Kidney capillary endothelial cell (primary cell): ENCODE data around the gene TMEM120B.

Experiments
- DNase-seq: peaks from one replicate; pipeline ENCODE4 v3.0.0-alpha.2; 2018; ENCODE audit warnings: low spot score

Gene TMEM120B

DNA sequence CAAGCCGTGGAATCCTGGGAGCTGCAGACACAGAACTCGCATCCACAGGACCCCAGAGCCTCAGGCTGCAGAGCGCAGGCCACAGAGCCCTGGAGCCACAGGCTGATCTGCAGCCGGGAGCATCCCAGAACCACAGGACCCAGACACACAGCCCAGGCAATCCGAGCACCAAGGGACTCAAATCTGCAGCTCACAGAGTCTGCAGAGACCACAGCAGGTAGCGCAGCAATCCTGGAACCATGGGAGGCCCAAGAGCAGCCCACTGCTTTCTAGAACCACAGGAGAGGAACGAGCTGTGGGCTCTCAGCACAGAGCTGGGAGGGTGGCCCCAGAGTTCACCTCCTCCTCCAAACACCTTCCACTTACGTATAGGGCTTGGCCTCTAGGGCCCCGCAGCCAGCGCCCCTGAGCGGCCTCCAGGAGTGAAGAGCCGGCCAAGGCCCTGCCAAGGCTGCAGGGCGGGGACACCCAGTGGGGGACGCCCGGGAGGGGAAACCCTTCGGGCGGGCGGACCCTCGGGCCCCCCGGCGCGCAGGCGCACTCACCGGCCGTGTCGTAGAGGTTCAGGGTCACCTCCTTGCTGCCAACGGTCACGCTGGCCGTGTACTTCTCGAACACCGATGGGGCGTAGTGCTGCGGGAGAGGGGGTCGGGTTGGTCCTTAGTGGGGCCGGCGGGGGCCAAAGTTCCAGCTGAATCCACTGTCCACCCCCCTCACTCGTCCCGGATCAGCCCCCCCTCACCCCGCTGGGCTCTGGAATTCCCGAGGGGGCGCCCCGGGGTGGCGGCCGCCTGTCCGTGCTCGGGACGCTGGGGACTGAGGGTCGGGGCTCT is 80.3 kb downstream of the TMEM120B start:
- no peak for DNase-seq

DNA sequence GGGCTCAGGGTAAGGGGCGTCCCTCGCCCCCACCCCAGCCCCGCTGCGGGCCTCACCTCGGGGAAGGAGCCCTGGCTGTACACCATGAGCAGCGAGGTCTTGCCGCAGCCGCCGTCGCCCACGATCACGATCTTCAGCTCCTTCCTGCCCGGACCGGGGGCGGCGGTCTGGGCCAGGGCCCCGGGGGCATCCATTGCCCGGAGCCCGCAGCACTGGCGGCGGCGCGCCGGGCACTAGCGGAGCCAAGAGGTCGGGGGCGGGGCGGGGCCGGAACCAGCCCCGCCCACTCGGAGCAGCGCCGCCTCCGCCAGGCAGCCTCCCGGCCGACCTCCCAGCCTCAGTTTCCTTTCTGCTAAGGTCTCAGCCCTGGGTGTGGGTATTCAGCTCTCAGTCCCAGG is 80.9 kb downstream of the TMEM120B start, which contains the start of gene RHOF:
TSS of gene RHOF (minus strand) at position 249 of the 398 bp plus-strand sequence. CDS start at position 194, 55 bp downstream.
- DNase-seq, result no peak

DNA sequence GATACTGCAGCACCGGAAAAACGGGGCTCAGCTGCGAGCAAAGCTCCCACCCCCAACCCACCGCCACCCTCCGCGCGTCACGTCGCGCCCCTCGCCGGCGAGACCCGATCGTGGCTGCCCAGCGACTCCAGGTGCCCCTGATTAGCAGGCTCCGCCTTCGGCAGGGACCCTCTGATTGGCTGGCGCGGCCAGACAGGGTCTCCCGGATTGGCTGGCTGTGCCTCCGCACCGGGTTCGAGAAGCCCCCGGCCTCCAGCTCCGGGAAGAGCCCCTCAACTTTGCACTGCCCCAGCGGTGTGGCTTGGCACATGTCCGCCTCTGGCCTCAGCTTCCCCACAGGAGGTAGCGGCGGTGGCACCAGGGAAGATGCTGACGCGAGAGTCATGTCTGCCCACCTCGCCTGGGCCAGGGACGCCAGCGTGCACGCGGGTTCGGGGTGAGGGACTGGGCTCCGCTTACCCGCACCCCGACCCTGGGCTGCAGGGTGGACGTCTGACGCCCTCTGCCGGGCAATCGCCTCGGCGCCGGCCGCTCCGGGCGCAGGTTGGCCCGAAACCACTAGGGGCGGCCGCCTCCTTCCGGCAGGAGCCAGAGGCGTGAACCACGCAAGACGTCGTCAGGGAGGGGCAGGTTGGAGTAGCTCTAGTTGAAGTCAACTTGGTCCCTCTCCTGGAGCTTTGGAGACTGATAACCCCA is 81.4 kb downstream of the TMEM120B start:
- DNase-seq, result peak; percentile 94

DNA sequence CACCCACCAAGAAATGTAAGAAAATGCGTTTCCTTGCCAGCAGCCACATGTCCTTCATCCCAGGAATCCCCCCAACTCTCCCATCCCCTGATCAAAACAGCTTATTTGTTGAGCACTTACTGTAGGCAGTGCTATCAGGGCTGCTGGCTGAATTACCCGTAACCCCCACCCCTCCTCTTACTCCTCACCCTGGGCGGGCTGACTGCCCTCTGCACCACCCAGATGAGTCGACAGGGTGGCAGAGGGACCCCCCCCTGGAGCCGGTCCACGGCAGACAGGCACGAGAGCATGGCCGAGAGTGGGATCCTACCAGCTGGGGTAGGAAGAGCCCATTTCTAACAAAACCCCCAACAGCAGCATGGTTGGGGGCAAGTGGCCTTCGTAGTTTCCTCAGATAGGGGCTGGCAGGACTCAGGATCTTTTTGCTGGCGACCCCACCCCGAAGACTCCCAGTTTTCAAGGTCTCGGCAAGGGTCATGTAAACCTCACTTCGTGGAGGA is 82.0 kb downstream of the TMEM120B start:
- no peak for DNase-seq

DNA sequence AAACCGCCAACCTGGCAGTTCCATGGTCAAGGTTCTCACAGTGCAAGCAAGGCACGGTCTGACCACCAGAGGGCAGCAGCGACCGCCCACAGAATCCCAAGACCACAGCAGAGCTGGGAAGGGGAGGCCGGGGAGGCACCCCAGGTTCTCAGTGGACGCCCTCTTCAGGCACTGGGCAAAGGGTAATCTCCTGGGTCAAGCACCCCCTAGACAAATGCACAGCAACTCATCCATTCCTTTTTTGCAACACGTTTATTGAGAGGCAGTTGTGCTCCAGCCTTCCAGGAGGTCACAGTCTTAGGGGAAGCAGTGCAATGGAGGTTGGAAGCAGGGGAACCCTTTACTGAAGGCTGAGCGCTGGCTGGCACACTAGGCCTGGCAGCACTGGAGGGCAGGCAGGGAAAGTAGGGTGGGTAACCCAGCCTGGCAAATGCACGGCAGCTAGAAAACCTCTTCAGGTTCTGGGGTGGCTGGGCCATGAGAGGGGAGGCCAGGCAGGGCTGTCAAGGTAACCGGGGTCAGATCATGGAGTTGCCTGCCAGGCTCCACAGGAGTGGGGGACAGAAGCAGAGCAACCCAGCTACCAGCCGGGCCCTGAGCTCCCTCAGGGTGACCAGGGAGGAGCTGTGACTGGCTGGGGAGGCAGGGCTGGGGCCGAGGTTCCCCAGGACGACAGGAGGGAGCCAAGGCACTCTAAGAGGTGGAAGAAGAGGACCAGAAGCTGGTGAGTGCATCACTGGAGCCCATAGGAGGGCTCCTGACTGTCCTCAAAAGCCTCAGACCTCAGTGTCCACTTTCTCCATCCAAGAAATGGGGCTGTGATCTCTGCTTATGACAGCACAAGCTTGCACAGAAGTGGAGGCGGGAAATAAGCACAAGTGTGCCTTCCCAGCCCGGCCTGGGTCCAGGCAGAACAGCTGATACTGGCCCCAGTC is 82.7 kb downstream of the TMEM120B start:
- DNase-seq, result peak; percentile 83

DNA sequence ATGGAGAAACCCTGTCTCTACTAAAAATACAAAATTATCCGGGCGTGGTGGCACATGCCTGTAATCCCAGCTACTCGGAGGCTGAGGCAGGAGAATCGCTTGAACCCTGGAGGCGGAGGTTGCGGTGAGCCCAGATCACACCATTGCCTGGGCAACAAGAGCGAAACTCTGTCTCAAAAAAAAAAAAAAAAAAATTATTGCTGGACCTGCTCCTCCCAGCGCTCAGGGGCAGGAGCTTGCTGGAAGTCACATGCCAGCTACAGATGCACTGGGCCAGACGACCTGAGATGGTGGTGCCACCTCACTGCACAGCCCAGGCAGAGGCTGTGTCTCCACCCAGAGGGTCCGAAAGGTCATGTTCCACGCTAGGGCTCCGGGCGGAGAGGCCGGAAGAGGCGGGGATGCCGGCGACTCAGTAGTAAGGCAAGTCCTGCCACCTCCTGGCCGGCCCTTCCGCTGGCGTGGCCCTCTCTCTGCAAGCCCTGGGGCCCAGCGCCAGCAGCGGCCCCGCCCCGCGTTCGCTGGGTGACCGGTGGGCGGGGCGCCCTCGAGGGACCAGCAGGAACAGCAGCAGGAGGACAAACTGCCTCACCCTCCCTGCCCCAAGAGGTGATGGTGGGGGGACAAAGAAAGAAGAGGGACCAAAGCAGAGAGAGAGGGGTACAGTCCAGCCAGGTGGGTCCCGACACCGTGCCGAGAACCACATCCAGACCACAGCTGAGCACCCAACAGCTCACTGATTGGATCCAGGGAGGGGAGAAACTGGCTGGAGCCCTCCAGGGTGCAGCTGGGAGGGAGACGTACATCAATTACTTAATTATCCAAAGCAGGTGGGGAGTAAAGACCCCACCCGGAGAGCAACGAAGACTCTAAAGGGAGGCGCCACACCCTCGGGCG is 84.6 kb downstream of the TMEM120B start:
- peak; percentile 91 for DNase-seq

DNA sequence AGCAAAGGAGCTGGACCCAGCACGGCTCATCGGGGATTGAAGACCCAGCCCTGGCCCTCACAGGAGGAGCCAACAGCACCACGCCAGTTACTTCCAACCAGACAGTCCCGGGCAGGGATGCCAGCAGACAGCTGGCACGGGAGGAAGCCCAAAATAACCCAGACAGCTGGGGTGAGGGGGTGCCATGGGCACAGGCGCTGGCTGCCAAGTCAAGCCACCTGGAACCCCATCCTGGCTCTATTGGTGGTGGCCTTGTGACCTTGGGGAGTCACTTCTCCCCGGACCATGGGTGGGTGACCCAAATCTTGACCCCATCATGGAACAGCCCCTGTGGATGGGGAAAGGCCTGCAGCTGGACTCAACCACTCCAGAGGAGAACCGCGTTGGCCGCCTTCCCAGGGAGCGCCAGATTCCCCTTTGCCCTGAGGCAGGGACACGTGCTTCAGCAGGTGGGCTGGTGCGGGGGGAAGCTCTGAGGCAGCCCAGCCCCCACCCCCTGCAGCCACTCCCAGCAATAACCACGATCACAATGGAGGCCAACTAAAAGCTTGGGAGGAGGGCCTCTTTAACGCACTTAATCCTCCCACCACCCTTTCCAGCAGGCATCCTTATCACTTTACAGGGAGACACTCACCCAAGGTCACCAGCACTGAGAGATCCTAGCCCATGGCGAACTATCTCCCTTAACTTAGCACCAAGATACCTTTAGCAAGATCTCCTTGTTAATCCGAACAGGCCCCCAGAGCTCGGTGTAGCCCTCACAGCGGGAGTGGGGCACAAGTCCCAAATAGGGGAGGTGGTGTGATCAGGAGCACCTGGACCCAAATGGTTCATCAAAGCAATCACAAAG is 85.6 kb downstream of the TMEM120B start:
- DNase-seq, result no peak

DNA sequence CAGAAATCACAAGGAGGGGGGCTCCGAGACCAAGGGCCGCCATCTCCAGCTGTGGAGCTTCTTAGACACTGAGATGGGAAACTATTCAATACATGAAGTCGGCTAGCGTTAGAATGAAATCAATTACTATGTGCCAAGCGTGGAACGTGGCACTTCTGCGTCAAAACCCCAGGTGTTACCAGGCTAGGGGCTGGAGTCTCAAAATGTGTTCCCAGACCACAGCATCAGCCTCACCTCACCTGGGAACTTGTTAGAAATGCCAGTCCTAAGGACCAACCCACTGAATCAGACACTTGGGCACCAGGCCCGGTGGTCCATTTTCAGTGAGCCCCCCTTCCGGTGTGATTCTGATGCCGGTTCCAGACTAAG is 86.2 kb downstream of the TMEM120B start:
- no peak for DNase-seq

DNA sequence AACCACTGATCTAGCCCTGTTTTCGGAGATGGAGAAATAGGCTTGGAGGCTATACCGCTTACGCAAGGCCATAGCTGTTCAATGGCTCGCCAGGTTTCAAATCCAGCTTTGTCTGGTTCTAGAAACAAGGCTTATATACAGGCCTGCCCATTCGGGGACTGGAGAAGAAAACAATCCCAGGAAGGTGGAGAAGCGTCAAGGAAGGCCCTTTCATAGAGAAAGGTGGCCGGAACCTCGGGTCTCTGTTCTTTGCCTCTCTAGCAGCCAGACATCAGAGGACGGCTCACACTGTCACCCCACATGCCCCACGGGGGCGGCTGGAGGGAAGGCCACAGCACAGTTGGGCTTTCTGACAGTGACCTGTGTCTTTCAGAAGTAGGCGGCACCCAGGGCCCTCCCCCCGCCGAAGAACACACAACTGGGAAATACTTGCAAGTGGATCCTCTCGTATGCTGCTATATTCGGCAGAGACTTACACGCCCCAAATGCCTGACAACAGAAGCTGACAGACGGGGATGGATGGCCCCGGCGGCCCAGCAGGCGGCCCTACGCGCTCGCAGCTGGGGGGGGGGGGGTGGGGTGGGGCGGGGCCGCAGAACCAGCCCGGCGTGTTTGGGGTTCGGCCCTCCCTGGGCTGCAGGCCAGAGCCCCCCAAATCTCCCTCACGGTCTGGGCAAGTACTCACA is 86.7 kb downstream of the TMEM120B start:
- no peak for DNase-seq

DNA sequence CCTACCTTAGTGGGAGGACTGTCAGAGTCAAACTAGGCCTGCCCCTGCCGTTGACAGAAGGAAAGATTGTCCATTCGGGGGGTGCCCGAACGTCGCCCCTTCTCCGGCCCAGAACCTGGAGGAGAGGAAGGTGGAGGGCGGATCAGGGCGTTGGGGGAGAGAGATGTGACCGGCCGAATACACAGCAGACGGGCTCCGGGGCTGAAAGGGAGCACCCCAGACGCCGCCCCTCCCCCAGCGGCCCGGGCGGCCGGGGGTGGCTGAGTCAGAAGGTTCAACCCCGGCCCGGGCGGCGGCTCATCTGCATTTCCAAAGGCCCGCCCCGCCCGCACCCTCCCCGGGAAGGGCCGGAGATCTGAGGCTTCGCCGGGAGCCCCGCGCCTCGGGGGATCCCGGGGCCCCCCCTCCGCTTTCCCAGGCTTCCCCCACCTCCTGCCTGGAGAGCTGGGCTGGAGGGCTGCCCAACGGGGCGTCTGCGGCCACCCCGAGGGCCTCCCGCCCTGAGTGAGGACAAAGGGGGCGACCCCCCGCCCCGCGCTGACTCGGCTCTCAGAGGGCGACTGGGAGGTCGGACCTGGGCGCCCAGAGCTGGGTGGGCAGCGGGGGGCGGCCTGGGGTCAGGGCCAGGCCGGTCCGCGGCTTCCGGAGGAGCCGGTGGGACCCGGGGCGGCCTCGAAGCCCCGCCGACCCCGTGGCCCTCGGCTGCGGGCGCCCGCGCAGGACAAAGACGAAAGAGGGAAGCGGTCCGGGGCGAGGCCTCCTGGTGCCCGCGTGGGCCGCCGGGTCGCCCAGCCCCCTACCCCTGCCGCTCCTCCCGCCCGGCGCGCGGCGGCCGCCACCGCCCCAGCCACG is 87.5 kb downstream of the TMEM120B start:
- no peak for DNase-seq

DNA sequence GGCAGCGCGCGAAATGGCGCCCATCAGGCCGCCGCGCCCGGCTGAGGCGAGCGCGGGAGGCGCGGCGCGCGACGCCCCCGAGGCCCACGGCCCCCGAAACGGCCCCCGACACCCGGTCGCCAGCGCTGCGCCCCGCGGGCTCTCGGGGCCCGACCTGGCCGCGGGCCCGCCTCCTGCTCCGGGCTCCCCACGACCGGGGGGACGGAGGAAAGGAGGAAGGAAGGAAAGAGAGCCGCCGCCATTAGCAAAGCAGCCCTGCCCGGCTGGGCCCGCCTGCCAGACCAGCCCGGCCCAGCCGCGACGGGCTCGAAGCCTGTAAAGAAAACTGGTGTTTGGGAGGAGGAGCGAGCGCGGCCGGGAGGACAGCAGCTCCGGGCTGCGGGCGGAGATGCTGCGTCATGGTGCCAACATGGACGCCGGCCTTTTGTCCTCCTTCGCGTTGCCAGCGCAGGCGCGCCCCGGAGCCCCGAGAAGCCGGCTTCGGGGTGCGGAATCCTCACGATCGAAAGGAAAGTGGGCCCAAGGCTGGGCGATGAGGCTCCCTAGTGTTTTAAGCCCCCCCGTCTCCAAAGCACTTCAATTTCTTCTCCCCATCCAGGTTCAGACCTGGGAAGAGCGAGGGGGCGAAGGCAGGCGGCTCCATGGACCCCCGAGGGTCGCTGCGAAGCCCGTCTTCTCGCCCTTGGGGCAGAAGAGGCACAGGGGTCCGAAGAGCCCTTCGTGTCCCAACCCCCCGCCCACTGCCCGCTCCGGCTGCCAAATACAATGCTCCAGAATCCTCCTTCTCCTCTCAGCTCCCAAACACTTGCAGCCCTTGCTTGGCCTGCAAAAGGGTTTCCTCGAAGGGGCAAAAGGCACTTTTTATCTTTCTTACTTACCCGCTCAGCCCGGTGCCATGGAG is 88.4 kb downstream of the TMEM120B start:
- DNase-seq, result no peak

DNA sequence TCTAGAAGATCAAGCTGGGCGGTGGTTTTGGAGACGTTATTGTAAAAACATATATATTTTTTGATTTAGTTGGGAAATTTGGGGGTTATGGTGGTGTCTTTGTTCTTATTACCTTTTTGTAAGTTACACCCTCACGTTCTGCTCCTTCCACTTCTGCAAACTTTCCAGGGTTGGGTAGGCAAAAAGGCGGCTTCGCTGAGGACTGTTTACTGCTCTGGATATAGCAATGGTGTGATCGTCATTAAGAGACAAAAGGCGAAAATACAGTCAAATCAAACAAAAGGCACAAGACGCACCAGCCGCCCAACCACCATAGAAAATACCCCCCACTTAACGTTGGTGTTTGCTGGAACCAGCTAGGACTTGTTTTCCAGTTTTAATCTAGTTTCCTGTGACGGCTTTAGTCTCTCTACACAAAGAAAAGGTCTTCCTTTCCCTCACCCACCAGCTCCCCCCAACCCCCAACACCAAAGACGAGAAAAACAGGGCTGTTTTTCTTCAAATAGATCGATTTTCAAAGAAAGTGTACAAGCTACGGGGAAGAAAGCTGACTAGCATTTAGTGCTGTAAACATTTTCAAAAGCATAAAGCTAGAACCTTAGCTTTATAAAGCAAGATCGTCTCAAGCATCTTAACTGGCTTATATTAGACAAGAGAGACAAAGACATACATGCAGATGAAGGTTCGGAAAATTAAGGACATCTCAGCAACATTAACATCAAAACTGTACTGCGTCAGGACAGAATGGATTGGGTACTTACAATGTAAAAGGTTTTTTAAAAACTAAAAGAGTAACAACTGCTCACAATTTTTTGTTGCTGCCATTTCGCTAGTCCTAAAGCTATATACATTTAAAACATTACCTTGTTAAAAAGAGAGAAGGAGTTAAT is 89.3 kb downstream of the TMEM120B start:
- peak; percentile 67 for DNase-seq

DNA sequence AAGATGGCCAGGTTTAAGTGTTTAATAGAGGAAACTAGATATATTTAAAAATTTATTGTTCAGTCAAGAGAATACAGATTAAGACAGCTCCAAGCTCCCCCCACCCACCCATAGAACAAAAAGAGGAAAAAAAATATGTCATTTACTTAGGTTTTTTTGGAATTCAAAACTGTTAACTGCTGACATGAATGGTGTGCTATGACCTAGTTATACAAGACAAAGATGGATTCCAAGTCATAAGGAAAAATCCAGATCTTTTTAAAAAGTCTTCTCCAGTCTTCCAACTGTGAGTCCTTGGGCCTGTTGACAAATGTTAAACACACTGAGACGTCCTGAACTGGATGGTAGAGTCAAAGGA is 89.9 kb downstream of the TMEM120B start:
- no peak for DNase-seq

DNA sequence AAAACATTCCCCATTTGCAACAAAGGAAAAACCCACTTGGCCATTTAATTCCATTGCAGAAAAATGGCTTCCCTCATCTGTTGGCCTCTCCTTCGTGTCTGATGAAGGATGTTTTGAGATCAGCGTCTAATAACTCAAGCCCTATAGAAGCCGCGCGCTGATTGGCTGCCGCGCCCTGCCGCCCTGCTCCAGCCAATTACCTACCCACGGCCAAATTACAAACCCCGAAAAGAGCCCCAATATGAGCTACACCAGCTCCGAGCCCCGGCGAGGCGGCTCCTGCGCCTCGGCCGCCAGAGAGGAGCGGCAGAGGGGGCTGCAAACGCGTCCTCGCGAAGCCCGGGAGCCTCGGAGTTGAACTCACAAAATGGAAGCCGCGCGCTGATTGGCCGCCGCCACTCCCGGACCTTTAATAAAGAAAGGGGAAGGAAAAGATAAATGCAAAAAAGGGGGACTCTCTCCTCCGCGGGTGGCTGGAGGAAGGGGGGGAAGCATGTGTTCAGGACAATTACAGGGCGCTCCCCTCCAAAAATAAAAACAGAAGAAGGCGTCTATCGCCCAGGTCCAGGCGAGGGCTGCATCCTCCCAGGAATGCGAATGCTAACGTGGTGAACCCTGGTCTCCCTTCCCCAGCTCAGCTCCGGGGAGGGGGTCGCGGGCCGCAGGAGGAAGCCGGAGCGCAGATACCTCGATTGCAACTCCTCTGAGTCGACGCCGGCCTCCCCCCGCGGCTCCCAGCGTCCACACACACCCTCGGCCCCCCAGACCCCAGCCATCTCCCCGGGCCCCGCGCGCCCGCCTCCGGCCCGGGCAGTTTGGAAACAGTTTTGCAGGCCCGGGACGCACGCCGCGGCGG is 90.5 kb downstream of the TMEM120B start:
- DNase-seq, result peak; percentile 89

DNA sequence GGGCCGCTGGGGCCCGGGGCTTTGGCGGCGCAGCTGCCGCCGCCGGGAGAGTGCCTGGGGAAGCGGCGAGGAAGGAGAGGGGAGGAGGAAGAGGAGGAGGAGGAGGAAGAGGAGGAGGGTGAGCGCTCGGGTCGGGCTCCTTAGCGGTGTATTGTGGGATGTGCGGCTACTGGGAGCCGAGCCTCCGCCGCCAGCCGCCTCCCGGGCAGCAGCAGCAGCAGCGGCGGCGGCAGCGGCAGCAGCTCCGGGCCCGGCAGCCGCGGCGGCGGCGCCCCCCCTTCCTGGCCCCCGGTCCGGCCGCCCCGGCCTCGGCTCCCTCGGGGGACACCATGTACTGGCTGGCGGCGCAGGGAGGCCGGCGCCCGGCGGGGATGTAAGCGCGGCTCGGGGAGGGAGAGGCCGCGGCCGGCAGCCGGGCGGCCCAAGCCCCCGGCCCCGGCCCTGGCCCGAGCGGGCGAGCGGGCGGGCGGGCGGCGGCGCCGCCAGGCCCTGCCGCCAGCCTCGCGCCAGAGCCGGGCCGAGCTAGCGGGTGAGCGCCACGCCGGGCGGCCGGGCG is 91.4 kb downstream of the TMEM120B start, which contains the start of gene SETD1B:
TSS of gene SETD1B (plus strand) at position 149 of the 556 bp plus-strand sequence. CDS start 729 bp downstream, outside the sequence.
- DNase-seq, result no peak
